HFF-Myc (cell line): ENCODE measurements around the gene ZNF485.

Source experiments
- DNase-seq: peaks from one replicate; pipeline ENCODE4 v3.0.0-alpha.2; 2011; ENCODE audit warnings: low read depth; ENCODE audit errors: extremely low read depth
- H3K4me3 ChIP-seq: replicated peaks from 2 replicates; pipeline ENCODE4 v1.5.1; 2011; ENCODE audit warnings: low read depth, mild to moderate bottlenecking, control low read depth, low read length
- TF ChIP-seq, protein P1 (sequence below): IDR thresholded peaks from 2 replicates; pipeline ENCODE4 v1.5.1; 2012; ENCODE audit warnings: mild to moderate bottlenecking, low read depth, low read length, control low read depth; ENCODE audit errors: missing control alignments

The ZNF485 gene

GRCh38 chr10:43648095-43648397 is 41.8 kb downstream of the ZNF485 start:
- DNase-seq = no peak
- TF ChIP-seq, protein P1, sequence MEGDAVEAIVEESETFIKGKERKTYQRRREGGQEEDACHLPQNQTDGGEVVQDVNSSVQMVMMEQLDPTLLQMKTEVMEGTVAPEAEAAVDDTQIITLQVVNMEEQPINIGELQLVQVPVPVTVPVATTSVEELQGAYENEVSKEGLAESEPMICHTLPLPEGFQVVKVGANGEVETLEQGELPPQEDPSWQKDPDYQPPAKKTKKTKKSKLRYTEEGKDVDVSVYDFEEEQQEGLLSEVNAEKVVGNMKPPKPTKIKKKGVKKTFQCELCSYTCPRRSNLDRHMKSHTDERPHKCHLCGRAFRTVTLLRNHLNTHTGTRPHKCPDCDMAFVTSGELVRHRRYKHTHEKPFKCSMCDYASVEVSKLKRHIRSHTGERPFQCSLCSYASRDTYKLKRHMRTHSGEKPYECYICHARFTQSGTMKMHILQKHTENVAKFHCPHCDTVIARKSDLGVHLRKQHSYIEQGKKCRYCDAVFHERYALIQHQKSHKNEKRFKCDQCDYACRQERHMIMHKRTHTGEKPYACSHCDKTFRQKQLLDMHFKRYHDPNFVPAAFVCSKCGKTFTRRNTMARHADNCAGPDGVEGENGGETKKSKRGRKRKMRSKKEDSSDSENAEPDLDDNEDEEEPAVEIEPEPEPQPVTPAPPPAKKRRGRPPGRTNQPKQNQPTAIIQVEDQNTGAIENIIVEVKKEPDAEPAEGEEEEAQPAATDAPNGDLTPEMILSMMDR = no peak
- H3K4me3 ChIP-seq = peak overlapping the region; percentile 57

DNA sequence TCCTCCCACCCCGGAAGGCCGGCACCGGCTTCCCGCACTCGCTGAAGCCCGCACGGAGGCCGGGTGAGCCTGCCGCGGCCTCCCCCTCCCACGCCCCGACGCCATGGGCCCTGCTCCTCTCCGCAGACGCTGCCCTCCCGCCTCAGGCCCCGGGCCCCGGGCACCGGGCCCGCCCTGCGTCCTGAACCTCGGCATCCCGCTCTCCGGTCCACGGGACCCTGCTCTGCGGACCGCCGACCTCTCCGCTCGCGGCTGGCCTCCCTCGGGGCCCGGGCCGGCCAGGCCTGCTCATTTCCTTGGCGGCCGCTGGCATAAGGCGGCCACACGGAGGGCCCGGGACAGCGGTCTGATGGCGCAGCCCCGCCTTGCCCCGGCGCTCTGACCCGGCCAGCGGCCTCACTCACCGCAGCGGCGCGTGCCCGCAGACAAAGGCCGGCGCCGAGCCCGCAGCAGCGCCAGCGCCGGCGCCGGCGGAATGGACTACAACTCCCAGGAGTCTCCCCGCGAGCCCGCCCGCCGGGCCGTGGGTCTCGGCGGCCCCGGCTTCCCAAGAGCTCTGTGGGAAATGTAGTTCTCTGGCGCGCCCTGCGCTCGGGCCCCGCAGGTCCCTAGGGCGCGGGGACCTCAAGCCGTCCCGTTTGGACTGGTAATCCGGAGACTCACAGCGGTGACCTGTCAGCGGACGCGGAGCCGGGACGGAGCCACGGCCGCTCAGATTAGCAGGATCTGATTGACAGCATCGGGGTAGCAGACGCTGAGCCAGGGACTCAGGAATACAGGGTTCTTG is 42.4 kb downstream of the ZNF485 start, which contains the start of gene ZNF32:
ZNF32 (minus strand) TSS at position 484 of the 787 bp plus-strand sequence. CDS start 2,748 bp downstream, outside the sequence.
- H3K4me3 ChIP-seq = peak within 1 kb of the TSS; percentile 57
- peak; percentile 41 for DNase-seq
- TF ChIP-seq, protein P1 = no peak

DNA sequence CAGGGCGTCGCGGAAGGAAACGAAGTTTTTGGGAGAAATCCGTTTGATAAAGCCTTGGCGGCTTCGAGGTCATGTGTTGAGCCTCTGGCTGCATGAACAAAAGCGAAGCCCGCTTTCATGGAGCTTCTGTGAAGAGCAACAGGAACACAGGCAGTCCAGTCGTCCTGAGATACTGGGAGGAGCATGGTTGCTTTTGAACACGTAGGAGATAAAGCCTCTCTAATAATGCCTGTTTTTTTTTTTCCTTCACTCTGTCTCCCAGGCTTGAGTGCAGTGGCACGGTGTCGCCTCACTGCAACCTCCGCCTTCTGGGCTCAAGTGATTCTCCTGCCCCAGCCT is 42.9 kb downstream of the ZNF485 start:
- TF ChIP-seq, protein P1 = no peak
- DNase-seq = no peak
- H3K4me3 ChIP-seq = peak overlapping the region; percentile 57

GRCh38 chr10:43653746-43654145 is 47.5 kb downstream of the ZNF485 start:
- DNase-seq = no peak
- no peak overlapping the region for H3K4me3 ChIP-seq
- TF ChIP-seq, protein P1 = no peak

DNA sequence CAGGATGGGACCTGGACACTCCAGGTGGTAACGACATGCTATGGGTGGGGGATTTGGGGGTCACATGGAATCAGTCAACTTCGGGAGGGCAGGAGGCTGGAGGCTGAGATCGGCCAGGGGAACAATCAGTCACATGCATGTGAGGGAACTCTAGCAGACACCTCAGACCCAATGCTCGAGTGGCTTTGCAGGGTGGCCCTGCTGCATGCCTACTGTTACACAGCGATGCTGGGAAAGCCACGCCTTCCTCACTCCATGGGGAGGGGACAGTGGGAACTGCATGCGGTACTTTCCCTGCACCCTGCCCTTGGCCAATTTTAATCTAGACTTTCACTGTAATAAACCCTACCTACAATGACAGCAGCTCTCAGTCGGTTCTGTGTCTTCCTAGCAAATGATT is 49.1 kb downstream of the ZNF485 start:
- TF ChIP-seq, protein P1 = no peak
- DNase-seq = no peak
- H3K4me3 ChIP-seq = no peak overlapping the region

DNA sequence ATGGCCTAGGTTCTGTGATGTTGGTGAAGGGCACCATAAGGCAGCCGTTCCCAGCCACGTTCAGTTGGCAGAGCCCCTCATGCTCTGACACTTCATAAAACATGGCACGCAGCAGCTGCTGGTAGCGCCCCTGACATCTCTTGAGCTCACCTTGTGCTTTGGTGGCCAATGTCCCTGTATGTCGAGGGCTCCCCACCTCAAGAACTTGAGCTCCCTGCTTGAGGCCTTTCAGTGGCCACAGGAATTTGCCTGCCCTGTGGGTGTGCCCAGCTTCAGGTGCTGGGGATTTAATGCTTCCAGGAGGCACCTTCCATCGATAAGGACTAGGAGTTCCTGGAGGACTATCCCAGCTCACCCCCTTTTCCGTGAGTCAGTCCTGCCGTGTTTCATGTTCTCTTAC is 52.0 kb downstream of the ZNF485 start:
- TF ChIP-seq, protein P1 = no peak
- H3K4me3 ChIP-seq = no peak overlapping the region

GRCh38 chr10:43665054-43665453 is 58.8 kb downstream of the ZNF485 start:
- no peak for DNase-seq
- TF ChIP-seq, protein P1 = no peak
- H3K4me3 ChIP-seq = no peak overlapping the region

More for the DNA sequence above, 52.0 kb downstream of the ZNF485 start:
- no peak for DNase-seq
